Body of pancreas (tissue), 4 donors: ENCODE measurements around the gene ZNF181.

Experiments used
- CTCF ChIP-seq, 7 experiments: fragments of 450-650 bp in 4 of 7; fragments of 200-600 bp in 3 of 7; sonication (generic) in 3 of 7; IDR thresholded peaks; one replicate each; pipeline ENCODE4 v1.5.1; 2016 to 2019; ENCODE audit warnings: antibody characterized with exemption in 7 of 7
- POLR2A ChIP-seq, 3 donors: fragments of 450-650 bp; IDR thresholded peaks; one replicate each; pipeline ENCODE4 v1.6.1; 2016; ENCODE audit warnings: antibody characterized with exemption in 3 of 3, mild to moderate bottlenecking in 2 of 3

GRCh38 chr19:34725400-34725799 lies 8.6 kb upstream of the ZNF181 start:
- TF ChIP-seq POLR2A (IDR thresholded peaks at IDR 0.05) (no peak), CTCF (IDR thresholded peaks at IDR 0.05) (no peak)
